ENCODE measurements around the gene LEFTY2.

Gene LEFTY2

GRCh38 chr1:225928186-225929175 lies 12.5 kb downstream of the LEFTY2 start:
- no peak for DNase-seq

- DNase-seq = no peak
These were observed 14.4 kb downstream of the LEFTY2 start for GRCh38 chr1:225926551-225927113.

GRCh38 chr1:225923692-225924555 lies 17.1 kb downstream of the LEFTY2 start, which contains the start of gene PYCR2:
Gene PYCR2 (minus strand): TSS chr1:225924250. CDS start chr1:225924110, 140 bp downstream.
- peak; percentile 99 for DNase-seq

- DNase-seq = peak; percentile 57
These were observed 17.7 kb downstream of the LEFTY2 start for GRCh38 chr1:225923381-225923691.

DNA sequence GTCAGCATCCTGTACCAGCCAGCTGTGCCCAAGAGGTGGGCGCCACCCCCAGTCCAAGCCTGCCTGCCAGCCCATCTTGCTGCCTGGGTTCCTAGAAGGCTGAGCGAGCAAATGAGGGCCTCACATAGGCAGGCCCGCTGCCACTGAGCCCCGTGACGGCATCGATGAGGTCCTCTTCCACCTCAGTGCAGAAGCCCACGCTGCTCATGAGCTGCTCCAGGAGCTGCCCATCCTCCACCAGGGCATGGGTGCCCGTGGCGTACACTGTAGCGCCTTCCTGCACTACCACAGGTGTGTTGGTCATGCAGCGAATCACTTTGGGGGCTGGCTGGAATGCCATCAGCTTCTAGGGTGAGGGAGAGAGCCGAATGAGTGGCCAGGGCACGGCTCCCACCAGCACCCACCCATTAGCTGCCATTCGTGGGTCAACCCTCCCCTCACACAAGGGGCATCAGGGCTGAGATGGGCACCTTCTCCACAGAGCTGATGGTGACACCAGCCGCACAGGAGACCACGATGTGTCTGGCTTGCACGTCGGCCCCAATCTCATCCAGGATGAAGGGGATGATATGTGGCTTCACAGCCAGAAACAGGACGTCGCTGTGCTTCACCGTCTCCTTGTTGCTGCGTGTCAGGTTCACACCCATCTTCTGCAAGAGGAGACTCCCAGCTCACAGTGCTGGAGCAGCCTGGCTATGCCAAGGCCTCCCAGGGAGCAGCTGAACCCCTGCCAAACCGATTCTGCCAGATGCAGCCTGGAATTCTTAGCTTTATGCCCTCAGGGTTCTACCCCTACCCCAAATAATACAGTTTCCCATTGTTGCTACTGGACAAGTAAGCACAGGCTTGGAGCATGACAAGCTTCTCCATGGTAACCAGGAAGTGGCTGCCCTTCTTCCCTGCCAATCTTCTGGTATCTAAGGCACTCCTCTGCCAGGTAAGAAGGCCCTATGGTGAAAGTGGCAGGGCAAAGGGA lies 19.0 kb downstream of the LEFTY2 start:
- peak; percentile 52 for DNase-seq

DNA sequence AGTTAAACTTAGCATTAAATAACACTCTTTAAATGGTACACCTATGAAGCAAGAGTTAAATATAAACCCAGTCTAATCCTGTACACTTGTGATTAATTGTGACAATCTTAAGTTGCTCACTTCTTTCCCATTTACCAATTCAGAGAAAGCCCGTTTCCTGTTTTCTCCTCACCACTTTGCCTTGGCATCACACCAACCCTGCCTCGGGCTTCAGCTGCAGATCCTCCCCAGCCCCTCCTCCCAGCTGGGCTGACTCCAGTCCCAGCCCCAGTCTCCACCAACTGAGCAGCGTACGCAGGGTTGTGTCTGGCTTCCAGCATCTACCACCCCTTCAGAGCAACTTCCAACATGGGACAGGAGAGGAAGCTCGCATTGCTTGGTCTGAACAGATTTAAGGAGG lies 21.1 kb downstream of the LEFTY2 start:
- peak; percentile 46 for DNase-seq

- no peak for DNase-seq
These were observed 22.7 kb downstream of the LEFTY2 start for GRCh38 chr1:225918280-225918679.

- no peak for DNase-seq
These were observed 23.5 kb downstream of the LEFTY2 start for GRCh38 chr1:225917536-225917935.

DNA sequence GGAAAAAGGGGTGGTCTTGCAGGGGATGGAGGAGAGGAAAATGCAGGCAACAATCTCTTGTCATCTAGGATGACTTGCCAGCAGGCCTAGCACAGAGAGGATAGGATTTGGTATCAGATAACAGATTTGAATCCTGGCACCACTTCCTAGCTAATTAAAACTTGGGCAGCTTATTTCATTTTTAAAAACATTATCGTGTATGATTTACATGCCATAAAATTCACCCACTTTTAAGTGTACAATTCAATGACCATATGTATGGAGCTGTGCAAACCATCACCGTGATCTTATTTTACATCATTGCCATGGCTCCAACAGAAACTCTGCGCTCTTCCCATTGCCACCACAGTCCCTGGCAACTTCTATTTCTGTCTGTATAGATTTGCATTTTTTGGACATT lies 23.9 kb downstream of the LEFTY2 start:
- no peak for DNase-seq

- peak; percentile 27 for DNase-seq
These were observed 25.5 kb downstream of the LEFTY2 start for GRCh38 chr1:225915538-225915991.

DNA sequence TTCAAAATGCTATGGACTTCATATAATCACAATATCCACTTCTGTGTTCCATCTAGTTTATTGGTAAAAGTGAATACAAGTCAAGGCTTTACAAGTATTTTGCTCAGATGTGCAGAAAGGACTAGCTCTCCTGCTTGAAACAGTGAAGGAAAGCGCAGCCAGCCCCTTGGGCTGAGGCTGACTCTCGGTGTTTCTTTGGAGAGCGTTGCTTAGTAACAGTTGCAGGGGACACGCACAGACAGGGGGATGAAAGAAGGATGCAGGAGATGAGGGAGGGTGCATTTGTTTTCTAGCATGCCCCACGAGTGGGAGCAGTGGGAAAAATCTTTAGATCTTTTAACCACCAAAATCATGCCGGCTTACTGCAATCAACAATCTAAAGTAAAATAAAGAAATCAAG lies 26.1 kb downstream of the LEFTY2 start:
- no peak for DNase-seq

- no peak for DNase-seq
These were observed 26.6 kb downstream of the LEFTY2 start for GRCh38 chr1:225914391-225914790.

DNA sequence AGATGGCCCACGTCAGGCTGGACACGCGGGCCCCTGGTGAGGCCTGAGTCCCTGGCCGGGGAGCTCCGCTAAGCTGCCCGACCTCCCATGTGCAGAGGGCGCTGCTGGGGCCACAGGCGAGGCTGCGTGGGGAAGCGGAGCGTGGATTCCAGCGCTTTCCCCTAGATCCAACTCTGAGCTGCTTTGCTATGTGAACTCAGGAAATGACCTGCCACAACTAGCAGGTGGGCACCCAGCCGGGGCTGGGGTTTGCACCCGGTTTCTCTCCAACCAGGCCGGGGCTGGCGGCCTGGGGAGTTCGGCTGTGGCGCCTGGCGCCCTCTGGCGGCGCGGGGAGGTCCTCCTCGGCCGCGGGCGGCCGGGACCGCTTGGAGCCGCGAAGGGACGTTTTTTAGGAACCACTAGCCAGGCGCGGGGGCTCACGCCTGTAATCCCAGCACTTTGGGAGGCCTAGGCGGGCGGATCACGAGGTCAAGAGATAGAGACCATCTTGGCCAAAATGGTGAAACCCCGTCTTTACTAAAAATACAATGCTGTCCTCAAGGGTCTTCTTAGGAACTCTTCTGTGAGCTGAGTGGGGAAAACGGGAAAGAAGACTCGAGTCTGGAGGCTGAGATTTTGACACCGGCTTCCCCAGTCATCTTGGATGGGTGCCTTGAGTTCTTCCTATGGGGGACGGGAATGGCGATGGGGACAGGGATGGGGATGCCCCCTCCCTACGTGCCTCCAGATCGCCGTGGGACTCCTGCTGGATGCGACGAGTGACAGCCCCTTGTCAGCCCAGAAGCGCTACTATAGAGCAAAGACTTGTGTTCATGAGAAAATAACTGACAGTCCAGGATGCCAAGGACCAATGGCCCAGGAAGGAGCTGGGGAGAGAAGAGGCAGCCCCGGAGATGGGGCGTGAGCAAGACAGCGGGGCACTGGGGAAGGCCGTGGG lies 29.6 kb downstream of the LEFTY2 start:
- DNase-seq = no peak

DNA sequence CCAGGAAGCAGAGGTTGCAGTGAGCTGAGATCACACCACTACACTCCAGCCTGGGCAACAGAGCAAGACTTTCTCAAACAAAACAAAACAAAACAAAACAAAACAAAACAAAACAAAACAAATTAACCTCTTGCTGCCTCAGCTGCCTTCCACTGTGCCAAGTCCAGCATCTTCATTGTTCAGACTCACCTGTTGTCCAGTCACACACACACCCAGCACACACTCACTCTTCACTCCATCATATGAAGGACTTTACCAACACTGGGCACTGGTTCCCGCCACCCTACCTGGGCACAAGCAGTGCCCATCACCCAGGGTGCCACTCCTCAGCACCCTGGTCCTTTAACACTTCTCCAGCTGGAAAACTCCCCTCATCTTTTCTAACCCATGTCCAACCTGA lies 31.5 kb downstream of the LEFTY2 start:
- DNase-seq = peak; percentile 38

DNA sequence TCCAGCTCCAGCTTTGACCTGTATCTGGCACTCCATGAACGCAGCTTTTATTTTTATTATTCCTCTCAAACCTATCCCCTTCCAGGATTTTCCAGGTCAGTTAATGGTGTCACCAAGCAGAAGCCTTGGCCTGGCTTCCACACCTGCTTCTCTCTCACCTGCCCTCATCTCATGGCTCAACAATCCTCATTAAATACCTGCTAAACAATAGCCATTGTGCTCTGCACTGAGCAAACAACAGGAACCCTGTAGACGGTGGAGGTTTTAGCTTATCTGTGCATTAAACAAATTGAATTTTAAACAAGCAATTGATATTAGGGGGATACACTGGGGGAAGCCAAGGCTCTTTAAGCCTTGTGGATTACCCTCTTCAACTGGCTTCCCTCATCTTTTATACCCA lies 32.2 kb downstream of the LEFTY2 start:
- DNase-seq = peak; percentile 94

- DNase-seq = peak; percentile 67
These were observed 32.9 kb downstream of the LEFTY2 start for GRCh38 chr1:225908013-225908640.

GRCh38 chr1:225907341-225907740 lies 33.7 kb downstream of the LEFTY2 start:
- DNase-seq = no peak

- DNase-seq = no peak
These were observed 34.6 kb downstream of the LEFTY2 start for GRCh38 chr1:225906467-225906866.

DNA sequence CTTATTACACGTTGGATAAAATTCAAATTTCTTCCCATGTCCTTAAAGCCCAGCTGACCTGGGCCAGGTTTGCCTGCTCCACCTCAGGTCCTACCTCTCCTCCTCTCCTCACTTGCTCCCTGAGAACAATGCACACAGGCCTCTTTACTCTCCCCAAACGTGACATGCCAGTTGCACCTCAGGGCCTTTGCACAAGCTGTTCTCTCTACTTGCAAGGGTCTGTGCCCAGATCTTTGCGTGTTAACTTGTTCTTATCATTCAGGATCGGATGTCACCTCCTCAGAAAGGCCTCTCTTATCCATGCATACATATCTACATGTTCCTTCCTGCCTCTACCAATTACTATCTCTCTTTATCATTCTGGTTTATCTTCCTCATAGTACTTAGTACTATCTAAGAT lies 37.4 kb downstream of the LEFTY2 start:
- no peak for DNase-seq

All from DMS53 (cell line).